ENCODE results near the gene SYT15.

SYT15 gene

DNA sequence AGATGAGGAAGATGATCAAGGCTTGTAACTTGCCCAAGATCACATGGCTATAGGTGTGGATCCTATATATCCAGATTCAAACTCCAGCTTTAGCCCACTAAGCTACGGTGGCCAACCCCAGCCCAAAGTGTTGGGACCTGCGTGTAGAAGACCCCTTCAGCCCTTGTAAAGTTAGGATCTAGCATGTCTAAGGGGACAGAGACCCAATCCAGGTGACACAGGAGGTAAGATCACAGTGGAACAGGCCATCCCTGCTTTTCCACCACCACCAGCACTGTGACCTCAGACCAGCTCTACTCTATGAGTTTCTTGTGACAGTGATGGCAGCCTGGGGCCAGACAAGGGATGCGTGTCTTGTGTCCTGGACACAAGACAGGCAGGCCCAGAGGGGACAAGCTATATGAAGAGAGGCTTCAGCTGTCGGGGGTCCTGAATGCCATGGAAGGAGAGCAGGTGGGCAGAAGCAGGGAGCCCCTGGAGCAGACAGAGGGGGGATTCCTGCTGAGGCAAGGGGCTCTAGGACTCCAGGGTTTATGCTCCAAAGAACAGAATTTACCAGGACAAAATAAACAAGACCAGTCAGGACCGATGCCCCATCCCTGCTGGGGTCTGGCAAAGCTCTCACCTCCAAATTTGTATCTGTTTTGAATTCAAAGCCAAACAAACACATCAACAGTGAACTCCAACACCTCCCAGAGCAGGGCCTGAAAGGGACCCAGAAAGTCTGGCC, 32.9 kb upstream of the SYT15 start:
- DNase-seq = peak; percentile 1

DNA sequence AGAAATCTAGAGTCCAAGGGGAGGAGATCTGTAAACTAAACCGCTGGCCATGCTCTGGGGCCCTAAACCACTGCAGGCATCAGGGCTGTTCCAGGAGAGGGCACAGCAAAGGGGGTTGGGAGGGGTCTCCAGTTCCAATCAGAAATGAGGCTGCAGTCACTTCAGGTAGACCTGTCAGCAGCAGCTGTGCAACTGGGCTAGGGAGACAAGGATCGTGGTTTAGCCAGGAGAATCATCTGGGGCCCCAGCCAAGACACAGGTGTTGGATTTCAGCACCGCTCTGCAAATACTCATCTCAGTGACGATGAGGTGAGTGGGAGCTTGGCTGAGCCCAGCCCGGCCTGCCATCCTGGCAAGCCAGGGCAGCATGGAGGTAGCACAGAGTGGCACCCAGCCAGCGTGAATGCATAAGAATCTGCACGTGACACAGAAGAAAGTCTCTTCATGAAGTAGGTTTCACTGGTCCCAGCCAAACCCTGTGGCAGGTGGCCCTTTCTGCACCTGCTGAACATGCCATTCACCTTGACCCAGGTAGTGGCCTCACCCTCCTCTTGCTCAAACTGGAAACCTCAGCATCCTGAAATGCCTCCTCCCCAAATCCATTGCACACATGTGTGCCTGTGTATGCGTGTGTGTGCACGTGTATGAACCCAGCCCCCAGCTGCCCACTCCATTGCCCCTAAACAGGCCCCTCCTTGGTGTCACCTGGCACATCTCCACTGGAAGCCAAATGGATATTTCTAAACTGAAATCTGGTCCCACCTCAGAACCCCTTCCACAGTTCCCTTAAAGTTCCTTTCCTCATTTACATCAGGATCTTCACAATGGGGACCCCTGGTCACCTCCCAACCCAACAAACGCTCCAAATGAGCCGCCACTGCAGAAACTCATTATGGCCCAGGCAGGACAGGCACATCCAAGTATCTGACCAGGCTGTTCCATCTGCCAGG, 32.1 kb upstream of the SYT15 start:
- DNase-seq = peak; percentile 2

DNA sequence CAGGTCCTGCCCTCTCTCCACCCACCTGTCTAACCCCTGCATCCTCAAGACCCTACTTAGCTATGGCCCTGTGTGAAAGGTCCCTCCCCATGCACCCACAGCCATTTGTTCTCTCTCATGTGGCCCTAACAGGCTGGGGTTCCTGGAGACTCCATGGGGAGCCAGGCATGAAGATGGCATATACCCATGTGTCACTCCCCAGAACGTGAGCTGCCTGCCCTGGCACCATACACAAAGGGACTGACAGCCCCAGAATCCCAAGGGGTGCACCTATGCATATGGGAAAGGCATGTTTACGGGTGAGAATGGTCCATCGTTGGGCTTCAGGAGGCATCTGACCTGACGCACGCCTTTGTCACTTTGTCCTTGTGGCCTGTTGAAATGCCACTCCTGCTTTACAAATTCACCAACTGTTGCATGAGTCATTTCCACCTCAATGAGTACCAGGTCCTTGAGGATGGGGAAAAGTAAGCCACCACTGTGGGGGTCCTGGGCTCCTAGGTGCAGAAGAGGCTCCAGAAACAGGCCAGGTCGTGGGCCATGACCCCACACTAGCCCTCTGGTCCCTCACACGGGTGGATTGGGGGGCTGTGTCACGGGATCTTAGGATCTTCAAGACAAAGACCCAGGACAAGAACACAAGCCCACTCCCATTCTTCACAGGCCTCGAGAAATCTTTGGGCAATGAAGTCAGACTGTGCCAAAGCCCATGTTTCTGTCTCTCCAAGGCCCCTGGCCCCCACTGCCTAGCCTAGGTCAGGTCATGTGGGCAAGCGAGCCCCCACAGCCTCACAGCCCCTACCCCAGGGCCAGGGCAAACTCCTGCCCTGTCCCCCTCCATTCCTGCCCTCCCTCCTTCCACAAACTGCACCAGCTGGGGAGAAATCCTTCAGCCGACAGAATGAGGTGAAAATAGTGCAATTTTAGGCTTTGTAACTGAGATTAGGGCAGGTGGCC, 31.1 kb upstream of the SYT15 start:
- no peak for DNase-seq

DNA sequence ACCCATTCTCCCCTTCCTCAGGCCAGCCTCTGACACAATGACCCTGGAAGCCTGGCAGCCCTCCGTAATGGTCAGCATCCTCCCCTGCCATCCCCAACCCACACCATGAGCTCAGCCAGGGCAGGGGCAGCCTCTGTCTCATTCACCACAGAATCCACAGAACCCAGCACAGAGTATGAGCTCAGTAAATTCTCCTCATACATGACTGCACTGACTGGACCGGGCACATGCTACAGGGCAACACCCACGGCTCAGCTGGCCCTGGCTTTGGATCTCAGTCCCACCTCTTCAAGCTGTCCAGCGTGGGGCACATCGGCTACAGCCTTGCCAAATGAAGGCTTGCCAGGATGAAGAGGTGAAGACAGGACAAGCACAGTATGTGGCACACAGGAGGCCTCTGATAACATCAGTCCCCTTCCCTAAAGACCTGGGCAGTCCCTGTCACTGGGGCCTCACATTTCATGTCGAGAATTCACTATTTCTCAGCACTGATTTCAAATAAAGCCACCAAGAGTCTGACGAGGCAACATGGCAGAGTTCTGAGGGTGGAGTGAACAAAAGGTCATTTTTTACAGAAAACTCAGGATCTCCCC, 30.3 kb upstream of the SYT15 start:
- DNase-seq = peak; percentile 1

DNA sequence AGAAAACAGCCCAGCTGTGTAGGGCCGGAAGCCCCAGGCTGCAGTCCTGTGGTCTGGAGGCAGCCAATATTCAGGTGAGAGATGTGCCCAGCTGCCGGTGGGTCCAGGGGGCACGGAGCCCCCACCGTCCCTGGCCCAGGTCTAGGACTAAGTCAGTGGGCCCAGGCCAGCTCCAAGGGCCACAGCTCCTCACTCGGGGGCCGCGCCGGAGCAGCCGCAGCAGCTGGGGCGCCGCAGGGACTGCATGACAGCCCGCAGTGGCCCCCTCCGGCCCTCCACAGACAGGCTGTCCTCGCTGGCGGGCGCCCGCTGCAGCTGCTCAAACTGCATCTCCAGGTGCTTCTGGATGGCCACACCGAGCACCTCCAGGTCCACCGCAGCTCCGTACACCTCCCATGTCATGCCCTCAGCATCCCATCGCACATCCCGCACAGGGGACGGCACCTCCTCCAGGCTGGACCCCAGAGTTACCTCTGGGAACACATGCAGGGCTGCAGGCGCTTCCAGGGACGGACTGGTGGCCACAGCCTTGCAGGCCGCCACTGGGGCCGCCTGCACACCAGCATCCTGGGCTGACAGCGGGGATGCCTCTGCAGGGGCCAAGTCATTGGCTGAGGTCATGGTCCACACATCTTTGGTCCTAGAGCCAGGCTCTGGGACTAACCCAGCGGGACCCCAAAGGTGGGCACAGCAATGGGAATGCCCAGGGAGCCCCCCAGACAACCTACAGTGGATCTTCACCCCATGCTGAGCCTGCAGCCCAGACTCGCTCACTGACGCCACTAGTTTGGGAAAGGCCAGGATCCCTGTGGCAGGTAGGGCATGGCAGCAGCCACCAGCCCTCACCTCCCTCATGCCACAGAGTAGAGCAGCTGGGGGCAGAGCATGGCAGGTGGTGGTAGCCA, 29.5 kb upstream of the SYT15 start:
- DNase-seq = peak; percentile 1

DNA sequence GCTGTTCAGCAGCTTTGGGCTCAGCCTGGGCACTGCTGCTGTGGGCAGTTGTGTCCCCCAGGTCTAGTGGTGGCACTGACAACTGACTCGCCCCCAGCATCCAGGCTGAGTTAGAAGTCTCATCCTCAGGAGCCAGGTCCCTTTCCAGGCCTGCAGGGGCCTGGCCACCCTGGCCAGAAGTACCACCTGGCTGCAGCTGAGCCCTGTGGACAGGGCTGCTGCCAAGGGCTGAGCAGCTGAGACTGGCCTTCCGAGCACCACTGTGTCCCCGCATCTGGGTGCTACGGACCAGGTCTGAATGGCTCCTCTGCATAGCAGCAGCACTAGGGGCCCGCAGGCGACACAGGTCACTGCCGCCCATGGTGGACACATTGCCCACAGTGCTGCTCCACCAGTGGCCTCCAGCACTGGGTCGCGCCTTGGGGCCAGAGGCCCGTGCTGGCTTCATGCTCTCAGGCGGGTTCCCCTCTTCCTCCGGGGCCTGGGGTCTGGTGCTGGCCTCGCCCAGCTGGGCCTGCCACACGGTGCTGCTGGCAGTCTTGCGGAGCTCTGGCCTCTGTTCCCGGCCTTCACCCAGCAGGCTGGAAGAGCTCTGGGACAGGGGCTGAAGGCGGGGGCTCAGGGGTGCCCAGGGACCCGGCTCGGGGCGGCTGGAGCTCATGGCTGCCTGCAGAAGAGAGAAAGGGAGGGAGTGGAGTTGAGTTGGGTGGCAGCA, 28.7 kb upstream of the SYT15 start:
- DNase-seq = peak; percentile 1

DNA sequence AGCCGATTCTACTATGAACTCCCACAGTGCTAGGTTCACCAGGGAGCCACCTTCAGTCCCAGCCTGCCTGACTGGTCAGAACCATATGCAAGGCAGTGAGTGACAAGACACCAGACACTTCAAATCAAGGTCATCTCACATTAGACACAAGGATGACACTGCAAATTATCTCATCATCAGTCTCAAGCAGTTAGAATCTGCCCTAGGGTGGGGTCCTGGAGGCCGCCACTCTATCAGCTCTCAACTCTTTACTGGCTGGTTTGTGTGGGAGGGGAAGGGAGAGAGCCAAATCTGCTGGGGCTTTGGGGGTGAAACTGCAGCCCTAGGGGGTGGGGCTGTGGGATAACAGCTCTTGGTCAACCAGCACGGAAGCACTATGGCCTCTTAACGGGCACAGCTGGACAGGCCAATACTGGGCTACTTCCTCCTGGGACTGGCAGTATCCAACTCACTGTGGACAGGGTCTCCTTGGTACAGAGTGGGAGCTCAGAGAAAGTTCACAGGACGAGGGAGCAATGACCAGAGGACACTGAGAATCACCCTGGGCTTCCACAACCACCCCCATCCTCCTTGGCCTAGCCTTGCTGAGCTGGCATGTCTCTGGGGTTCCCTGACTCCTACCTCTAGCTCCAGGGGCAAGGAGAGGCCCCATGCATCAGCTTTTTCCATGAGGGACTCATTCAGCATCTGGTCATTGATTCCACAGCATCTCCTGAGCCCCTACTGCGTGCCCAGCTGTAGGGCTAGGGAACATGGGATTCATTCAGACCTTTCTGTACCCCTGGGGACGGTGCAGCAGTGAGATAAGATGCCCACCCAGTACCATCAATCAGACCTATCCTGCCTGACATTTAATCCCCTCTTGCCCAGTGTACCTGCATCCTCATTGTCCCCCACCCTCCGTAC, 27.9 kb upstream of the SYT15 start:
- peak; percentile 1 for DNase-seq

DNA sequence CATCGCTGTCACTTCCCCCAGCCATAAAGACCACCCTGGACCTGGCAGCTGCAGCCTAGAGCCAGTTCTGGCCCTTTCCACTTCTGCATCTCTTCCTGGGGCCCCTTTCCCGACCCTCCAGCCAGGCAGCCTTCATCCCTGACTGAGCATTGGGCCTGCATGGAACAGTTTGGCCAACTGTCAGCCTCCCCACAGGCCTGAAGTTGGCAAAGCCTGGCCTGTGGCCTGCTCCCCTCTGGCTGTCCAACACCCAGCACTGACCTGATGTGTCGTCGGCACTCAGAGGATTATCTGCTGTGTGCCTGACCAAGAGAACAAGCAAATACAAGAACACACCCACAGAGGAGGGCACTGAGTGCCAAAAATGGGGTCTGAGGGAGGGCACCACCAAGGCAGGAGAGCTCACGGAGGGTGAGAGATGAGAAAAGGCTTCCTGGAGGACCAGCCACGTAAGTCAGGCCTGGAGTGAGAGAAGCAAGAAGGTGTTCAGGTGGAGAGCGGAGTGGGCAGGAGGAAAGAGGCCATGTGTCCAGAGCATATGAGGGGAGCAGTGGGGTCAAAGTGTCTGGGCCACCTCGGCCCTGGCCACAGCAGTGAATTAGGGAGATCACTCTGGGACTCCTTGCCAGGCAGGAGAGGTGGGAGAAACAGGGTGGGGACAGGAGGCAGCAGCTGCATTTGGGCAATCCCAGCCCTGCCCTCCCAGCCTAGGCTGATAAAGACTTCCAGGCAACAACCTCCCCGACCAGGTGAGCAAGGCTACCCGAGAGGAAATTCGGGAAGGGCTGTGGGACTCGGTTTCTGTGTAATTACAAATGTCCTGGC, 27.0 kb upstream of the SYT15 start:
- DNase-seq = peak; percentile 1

DNA sequence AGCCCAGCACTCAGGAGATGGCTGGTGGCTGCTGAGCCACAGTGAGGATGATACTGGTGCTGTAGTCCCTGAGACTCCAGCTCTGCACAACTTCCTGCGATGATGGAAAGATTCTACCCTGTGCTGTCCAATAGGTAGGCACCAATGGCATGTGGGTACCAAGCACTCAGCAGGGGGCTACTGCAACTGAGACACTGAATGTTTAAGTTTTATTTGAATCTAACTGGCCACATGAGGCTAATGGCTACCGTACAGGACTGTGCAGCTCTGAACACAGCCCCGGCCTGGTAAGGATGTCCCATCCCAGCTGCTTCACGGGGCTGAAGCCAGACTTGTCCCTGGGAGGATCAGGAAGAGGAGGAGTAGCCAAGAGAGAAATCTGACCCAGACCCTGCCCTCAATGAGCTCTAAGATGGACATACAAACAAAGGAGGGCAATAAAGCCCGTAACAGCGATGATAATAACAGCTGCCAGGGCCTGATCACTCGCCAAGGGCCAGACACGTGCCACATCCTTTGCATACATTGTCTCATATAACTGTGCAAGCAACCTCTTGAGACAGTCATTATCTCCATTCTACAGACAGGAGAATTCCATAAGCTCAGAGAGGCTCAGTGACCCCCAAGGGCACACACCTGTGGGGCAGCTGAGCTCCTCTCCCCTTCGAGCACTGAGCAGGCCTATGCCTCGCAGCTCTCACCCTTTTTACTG, 26.2 kb upstream of the SYT15 start:
- DNase-seq = peak; percentile 1

DNA sequence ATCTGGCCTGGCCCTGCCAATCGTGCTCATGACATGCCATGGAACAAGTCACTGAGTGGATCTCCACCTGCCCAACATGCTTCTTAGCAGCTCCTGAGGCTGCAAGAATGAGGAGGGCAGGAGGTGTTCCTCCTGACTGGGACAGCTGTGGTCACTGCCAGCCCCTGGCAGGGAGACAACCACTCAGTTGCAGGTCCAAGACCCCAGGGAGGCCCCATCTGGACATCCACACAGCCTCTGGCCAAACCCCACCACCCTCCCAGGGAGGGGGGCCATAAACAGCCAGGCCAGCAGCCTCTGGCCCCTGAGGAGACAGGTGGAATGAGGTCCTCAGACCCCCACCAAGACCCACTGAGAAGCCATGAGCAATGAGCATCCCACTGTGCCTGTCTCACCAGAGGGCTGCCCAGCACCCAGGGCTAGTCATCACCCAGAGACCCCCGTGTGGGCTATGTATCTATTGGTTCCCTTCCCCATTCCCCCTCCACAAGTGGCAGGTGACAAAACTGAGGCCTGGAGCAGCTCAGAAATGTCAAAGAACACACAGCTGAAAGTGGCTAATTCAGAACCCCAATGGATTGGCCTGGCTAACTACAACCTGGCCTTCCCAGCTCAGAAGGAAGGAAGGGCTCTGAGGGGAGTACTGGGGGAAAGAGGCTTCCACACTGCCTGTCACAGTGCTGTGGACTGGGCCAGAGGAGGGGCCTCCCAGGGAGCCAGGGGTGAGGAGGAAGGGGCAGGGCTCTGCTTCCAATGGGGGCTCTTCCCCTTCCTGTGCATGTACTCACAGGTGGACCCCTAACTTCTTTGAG, 25.5 kb upstream of the SYT15 start:
- DNase-seq = peak; percentile 2

DNA sequence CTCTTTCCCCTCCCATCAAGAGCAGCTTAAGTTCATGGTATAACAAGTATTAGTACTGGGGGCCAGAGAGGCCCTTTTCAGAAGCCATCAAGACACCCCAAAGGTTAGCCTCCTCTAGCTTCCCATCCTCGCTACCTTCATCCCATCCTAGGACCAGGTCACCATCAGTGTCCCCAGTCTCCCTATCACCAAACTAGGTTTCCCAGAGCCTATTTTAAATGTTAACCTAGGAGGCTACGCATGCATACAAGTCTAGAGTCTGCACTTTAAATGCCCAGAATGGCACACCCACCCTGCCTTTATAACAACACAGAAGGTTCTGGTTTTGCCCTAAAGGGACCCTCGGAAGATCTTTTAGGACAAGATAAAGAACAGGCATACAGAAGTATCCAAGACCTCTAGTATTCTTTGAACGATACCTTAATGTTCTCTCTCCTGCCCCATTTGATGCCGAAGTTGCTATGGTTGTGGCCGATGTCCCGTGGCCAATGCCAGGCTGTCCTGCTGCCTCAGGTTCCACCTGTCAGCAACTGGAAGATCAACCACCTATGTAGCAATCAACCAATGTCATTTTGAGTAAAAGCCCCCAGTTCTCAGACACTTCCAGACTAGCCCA, 24.7 kb upstream of the SYT15 start:
- DNase-seq = peak; percentile 1

DNA sequence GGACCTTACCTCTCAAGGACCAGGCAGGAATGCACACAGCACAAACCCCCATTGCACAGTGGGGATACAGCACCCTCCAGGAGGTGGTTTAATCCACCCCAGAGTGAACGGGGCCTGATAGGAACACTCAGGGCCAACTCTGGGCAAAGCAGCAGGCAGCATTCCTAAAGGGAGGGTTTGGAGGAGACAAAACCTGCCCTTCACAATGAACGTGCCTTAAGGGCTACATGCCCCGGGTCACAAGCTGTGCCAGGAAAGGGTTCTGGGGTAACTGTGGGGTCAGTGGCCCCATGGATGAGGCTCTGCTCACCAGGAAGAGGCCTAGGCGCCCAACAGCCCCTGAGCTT, 23.6 kb upstream of the SYT15 start:
- peak; percentile 1 for DNase-seq

DNA sequence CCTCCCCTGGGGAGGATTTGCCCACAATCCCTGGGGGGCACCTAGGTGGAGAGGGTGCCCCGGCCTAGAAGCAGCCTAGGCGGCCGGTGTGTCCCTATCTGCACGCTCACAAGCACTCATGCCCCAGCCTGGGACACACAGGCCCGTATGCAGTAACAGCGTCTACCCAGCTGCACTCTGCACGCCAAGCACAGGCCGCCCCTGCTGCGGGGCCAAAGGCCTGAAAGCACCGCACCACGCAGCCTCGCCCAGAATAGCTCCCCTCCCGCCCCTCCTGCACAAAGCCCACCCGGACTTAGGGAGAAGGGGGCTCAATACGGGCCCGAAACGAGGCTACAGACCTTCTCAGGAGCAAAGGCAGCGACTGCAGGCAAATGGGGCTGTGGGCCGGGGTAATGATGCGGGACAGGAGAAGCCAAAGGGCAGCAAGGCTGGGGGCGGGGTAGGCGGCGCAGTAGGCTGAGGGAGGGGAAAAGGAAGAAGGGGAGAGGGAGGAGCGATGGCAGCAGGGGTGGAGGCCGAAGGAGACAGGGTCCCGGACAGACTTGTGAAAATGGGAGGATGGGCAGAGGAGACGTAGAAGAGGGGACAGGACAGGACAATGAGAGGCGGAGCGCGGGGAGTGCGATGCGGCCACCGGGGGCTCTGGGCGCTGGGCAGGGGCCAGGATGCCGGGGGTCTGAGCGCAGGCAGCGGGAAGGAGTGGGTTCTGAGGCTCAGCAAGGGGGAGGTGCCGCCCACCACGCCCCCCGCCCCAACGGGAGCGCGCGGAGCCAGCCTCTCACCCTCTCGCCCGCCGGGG, 23.0 kb upstream of the SYT15 start:
- peak; percentile 1 for DNase-seq

DNA sequence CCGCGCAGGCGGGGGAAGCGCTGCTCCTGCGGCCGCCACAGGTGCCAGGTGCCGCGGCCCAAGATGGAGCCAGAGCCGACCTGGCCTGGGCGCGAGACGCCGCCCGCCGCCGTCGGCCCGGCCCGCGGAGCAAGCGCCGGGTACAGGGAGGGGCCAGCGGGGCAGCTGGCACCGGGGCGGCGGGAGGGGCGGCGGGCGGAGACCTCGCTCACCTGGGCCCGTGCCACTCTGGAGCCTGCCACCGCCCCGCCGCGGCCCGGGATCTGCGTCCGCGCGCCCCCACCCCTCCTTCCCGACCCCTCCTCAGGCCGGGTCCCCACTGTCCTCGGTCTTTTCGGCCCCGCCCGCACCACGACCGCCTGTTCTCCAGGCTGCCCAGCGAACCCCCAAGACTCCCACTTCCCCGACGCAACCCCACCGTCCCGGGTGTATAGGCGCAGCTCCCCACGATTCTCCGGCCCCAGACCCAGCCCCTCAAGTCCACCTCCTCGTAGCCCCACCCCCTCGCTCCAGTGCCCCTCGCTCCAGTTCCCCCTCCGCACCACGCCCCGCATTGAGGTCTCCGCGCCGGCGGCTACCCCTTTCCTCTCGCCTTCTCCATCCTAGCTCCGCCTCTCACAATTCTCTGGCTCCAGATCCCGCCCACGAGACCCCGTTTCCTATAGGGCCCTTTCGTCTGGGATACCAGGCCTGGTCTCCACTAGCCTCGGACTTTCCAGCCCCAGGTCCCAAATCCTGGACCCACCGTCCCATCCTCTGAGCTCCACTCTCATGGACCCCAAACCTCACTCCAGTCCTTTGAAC, 22.2 kb upstream of the SYT15 start, which contains the start of gene GPRIN2:
Gene GPRIN2, minus strand, starts transcription at position 144 of the 804 bp plus-strand sequence. CDS start 5,922 bp downstream, outside the sequence.
- peak; percentile 1 for DNase-seq
